Measurements from ENCODE around the gene CCDC85C.

CCDC85C gene

DNA sequence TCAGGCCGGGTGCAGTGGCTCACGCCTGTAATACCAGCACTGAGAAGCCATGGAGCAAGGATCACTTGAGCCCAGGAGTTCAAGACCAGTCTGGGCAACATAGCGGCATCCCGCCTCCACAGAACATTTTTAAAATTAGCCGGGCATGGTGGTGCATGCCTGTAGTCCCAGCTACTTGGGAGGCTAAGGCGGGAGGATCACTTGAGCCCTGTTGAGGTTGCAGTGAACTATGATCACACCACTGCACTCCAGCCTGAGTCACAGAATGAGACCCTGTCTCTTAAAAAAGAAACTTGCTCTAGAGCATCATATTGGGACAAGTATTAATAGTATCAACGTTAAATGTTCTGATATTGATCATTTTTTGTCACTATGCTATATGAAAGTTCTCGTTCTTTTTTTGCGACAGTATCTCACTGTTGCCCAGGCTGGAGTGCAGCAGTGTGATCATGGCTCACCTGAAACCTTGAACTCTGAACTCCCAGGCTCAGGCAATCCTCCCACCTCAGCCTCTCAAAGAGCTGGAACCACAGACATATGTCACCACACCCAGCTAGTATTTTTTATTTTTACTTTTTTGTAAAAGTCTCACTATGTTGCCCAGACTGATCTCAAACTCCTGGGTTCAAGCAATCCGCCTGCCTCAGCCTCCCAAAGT is 47.7 kb downstream of the CCDC85C start:
- H4K20me1 ChIP-seq (ENCODE audit: insufficient read depth), result no peaks in the 10 kb centered on the region
- no peak overlapping the region for H3K4me3 ChIP-seq (IDR thresholded peaks at IDR 0.05; ENCODE audit: insufficient read depth, low read depth, low read length)
- no peak for TF ChIP-seq CTCF (conservative IDR thresholded peaks at IDR 0.05; ENCODE audit: low read depth, low read length)
- no peaks in the 10 kb centered on the region for H3K27me3 ChIP-seq (ENCODE audit: insufficient read depth, low read depth)
- H3K79me2 ChIP-seq (ENCODE audit: insufficient read depth, low read depth), result no peaks in the 10 kb centered on the region
- H2AFZ ChIP-seq (ENCODE audit: low read depth), result no peak overlapping the region
- no peak overlapping the region for H3K27ac ChIP-seq
- no peak overlapping the region for H3K9ac ChIP-seq
- no peak overlapping the region for H3K4me2 ChIP-seq
- no peaks in the 10 kb centered on the region for H3K36me3 ChIP-seq (ENCODE audit: insufficient read depth)
- H3K4me1 ChIP-seq (ENCODE audit: low read depth, poor library complexity, severe bottlenecking), result no peaks in the 10 kb centered on the region

DNA sequence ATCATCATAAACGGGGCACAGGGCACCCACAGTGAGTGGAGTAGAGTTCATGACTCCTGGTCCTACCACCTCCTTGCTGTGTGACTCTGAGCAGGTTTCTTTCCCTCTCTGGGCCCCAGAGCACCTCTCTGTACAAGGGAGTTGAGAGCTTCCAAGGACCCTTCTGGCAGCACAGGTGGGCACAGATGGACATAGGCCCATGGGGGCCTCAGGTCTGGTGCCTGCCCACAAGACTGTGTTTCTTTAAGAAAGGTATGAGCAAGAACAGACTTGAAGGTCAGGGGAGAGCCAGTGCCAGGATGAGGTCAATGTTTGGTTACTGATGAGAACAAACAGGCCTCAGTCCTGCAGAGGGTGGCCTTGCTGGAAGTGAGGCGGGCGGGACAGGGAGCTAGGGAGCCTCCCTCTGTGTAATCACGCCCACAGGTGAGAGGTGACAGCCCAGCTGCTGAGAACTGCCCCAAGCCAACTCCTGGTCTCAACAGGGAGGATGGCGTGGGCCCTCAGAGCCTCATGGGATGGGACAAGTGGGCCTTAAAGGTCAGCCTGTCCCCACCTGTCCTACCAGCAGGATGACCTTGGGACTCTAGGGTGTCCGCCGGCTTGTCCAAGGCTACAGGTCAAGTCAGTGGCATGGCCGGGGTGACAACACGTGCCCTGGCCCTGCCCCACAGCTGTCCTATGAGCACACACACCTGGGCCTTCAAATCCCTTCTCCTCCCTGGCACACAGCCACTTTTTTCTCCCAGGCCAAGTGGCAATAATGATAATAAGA is 49.1 kb downstream of the CCDC85C start:
- Histone ChIP-seq H2AFZ (ENCODE audit: low read depth) (no peak overlapping the region), H3K9ac (no peak overlapping the region), H4K20me1 (ENCODE audit: insufficient read depth) (no peaks in the 10 kb centered on the region), H3K4me3 (IDR thresholded peaks at IDR 0.05; ENCODE audit: insufficient read depth, low read depth, low read length) (no peak overlapping the region), H3K36me3 (ENCODE audit: insufficient read depth) (no peaks in the 10 kb centered on the region), H3K4me2 (no peak overlapping the region), H3K27ac (no peak overlapping the region), H3K79me2 (ENCODE audit: insufficient read depth, low read depth) (no peaks in the 10 kb centered on the region), H3K4me1 (ENCODE audit: low read depth, poor library complexity, severe bottlenecking) (no peaks in the 10 kb centered on the region), H3K27me3 (ENCODE audit: insufficient read depth, low read depth) (no peaks in the 10 kb centered on the region)
- no peak for TF ChIP-seq CTCF (conservative IDR thresholded peaks at IDR 0.05; ENCODE audit: low read depth, low read length)

DNA sequence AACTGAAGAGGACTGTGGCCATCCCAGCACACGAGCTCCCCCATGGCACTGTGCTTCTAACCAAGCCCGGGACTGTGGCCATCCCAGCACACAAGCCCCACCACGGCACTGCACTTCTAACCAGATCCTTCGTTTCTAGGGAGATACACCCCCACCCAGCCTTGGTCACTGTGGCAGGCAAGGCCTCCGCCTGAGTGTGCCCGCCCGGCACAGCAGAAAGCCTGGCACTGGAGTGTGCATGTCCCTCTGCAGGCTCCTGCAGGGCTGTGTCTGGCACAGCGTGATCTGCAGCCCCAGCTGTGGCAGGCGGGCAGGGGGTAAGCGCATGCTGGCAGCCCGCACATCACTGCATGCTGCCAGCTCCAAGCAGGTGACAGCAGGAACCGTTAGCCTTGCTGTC is 49.8 kb downstream of the CCDC85C start:
- no peak overlapping the region for H3K27ac ChIP-seq
- no peaks in the 10 kb centered on the region for H3K27me3 ChIP-seq (ENCODE audit: insufficient read depth, low read depth)
- TF ChIP-seq CTCF (conservative IDR thresholded peaks at IDR 0.05; ENCODE audit: low read depth, low read length), result no peak
- no peak overlapping the region for H2AFZ ChIP-seq (ENCODE audit: low read depth)
- no peak overlapping the region for H3K4me2 ChIP-seq
- no peaks in the 10 kb centered on the region for H3K4me1 ChIP-seq (ENCODE audit: low read depth, poor library complexity, severe bottlenecking)
- no peaks in the 10 kb centered on the region for H4K20me1 ChIP-seq (ENCODE audit: insufficient read depth)
- no peak overlapping the region for H3K4me3 ChIP-seq (IDR thresholded peaks at IDR 0.05; ENCODE audit: insufficient read depth, low read depth, low read length)
- no peaks in the 10 kb centered on the region for H3K79me2 ChIP-seq (ENCODE audit: insufficient read depth, low read depth)
- no peaks in the 10 kb centered on the region for H3K36me3 ChIP-seq (ENCODE audit: insufficient read depth)
- no peak overlapping the region for H3K9ac ChIP-seq

DNA sequence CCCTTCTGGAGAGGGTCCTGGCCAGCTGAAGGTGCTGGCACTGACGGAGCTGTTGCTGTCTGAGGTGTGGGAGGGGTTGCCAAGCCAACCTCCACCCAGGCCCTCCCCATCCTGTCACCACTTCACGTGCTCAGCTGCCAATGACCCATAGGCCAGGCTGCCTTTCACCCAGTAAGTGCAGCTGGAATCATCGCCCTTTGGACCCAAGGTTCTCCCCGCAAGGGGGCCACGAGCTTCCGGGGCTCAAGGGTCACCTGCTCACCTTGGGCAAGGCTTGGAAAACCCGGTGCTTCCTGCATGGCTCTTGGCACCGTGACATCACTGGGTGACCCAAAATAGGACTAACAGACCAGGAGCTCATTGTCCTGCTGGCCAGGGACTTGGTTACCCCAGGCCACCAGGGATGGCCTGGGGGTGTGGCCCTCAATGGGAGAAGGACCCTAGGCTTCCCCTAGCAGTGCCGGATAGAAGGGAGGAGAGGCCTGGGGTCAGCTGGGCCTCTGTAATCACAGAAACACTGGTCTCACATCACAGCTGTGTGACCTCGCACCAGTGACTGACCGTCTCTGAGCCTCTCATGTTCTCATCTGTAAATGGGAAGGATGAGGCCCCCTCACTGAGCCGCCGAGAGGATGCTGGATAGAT is 51.3 kb downstream of the CCDC85C start:
- Histone ChIP-seq H3K36me3 (ENCODE audit: insufficient read depth) (no peaks in the 10 kb centered on the region), H3K9ac (no peak overlapping the region), H3K4me1 (ENCODE audit: low read depth, poor library complexity, severe bottlenecking) (no peaks in the 10 kb centered on the region), H3K4me2 (no peak overlapping the region), H3K79me2 (ENCODE audit: insufficient read depth, low read depth) (no peaks in the 10 kb centered on the region), H4K20me1 (ENCODE audit: insufficient read depth) (no peaks in the 10 kb centered on the region), H3K27ac (no peak overlapping the region), H2AFZ (ENCODE audit: low read depth) (no peak overlapping the region), H3K4me3 (IDR thresholded peaks at IDR 0.05; ENCODE audit: insufficient read depth, low read depth, low read length) (no peak overlapping the region), H3K27me3 (ENCODE audit: insufficient read depth, low read depth) (no peaks in the 10 kb centered on the region)
- TF ChIP-seq CTCF (conservative IDR thresholded peaks at IDR 0.05; ENCODE audit: low read depth, low read length), result no peak

Data from KMS-11 (cell line).